Activated naive CD8-positive, alpha-beta T cell treated with anti-CD3 and anti-CD28 coated beads, Interleukin-2, amount 10 ng/mL, durations not matched to agents 7 days and 5 days (primary cell): ENCODE measurements around the gene SMAD4. TPM values are rescaled to one million over a fixed set of nuclear protein-coding genes. Genes with fewer than 3 reads are reported as not detected.

Source experiments
- ATAC-seq: fragments of 150-1000 bp; cut with Tn5 transposase; one replicate; pipeline ENCODE4 v1.10.0; 2021; ENCODE audit warnings: low read depth, moderate library complexity
- POLR2A ChIA-PET: fragments of 350-600 bp; sonication (Branson Sonifier 250); formaldehyde crosslinking; loops from one replicate; lab custom pipeline; 2021; ENCODE audit warnings: antibody characterized with exemption; lab: Charles Lee
- DNase-seq: peaks from one replicate; pipeline ENCODE4 v3.0.0; 2021
- H3K27ac Mint-ChIP-seq: one replicate; pipeline ENCODE4 v1.8.0; 2022; ENCODE audit warnings: mild to moderate bottlenecking, mixed read lengths
- H3K27me3 Mint-ChIP-seq: one replicate; pipeline ENCODE4 v1.8.0; 2022; ENCODE audit warnings: mild to moderate bottlenecking, moderate library complexity, mixed read lengths
- H3K36me3 Mint-ChIP-seq: one replicate; pipeline ENCODE4 v1.8.0; 2021; ENCODE audit warnings: mild to moderate bottlenecking, mixed read lengths
- H3K4me1 Mint-ChIP-seq: one replicate; pipeline ENCODE4 v1.8.0; 2021; ENCODE audit warnings: mixed read lengths
- H3K4me3 Mint-ChIP-seq: one replicate; pipeline ENCODE4 v1.8.0; 2022; ENCODE audit warnings: mild to moderate bottlenecking, moderate library complexity, mixed read lengths
- H3K9me3 Mint-ChIP-seq: one replicate; pipeline ENCODE4 v1.8.0; 2021; ENCODE audit warnings: mixed read lengths
- total RNA-seq, 2 experiments: library from RNA; stranded (reverse); gene quantifications; one replicate each; pipeline ENCODE4 v1.2.3, GENCODE V29; 2021

Gene SMAD4
- total RNA-seq, 2 experiments from 2014 or later, result 84.9 to 105 TPM

DNA sequence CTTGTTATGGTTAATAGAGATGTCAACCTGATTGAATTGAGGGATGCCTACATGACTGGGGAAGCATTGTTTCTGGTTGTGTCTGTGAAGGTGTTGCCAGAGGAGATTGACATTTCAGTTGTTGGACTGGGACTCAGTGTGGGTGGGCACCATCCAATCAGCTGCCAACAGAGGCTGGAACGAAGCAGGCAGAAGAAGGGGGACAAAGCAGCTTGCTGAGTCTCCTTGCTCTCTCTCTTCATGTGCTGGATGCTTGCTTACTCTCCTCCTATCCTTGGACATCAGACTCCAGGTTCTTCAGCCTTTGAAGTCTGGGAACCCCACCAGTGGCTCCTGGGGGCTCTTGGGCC lies 22.2 kb upstream of the SMAD4 start:
- Mint-ChIP-seq H3K4me3 (no peak overlapping the region), H3K4me1 (no peaks in the 10 kb centered on the region), H3K9me3 (peaks cover 4% of the 10 kb centered on the region), H3K36me3 (no peaks in the 10 kb centered on the region), H3K27ac (no peak overlapping the region), H3K27me3 (no peaks in the 10 kb centered on the region)
- ATAC-seq (no peak), DNase-seq (no peak)
- POLR2A ChIA-PET, result no interaction called here

DNA sequence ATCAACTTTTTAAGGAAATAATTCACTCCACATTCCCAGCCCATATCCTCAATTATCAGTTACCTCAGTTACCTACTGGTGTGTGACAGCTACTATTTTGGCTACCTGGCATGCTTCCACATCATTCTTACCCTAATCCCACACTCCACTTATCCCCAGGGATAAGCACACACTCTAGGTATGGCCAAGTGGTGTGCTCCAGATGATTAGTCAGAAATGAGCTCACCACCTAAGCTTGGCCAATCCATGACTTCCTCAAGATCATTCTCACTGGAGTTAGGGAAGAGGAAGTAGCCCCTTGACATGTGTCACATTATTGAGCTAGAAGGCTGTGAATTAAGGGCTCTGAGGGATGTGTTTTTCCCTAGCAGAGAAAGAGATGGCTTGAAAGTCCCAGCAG lies 20.9 kb upstream of the SMAD4 start:
- ATAC-seq, result no peak
- Mint-ChIP-seq H3K27ac (no peak overlapping the region), H3K27me3 (no peaks in the 10 kb centered on the region), H3K4me3 (no peak overlapping the region), H3K9me3 (no peaks in the 10 kb centered on the region), H3K36me3 (peaks cover 1% of the 10 kb centered on the region), H3K4me1 (no peaks in the 10 kb centered on the region)
- DNase-seq, result no peak
- POLR2A ChIA-PET, result no interaction called here

DNA sequence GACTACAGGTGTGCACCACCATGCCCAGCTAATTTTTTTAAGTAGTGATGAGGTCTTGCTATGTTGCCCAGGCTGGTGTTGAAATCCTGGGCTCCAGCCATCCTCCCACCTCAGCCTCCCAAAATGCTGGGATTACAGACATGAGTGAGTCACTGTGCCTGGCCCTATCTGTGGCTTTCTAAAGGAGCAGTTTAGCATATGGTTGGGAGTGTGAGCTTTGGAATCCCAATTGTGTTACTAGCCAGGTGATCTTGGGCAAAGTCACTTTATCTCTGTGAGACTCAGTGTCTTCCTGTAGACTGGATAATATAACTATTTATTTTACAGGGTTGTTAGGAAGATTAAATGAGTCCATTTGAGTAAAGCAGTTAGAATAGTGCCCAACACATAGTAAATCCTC lies 19.8 kb upstream of the SMAD4 start:
- no peak for DNase-seq
- no peaks in the 10 kb centered on the region for H3K27me3 Mint-ChIP-seq
- no peak overlapping the region for H3K27ac Mint-ChIP-seq
- peaks cover 2% of the 10 kb centered on the region for H3K9me3 Mint-ChIP-seq
- POLR2A ChIA-PET, result interaction anchor here (0.6 kb wide), 1 partner anchor 9 kb away, joined by 5 read pairs; no protein-coding TSS in a partner anchor
- H3K4me3 Mint-ChIP-seq, result no peak overlapping the region
- peaks cover 1% of the 10 kb centered on the region for H3K36me3 Mint-ChIP-seq
- no peak for ATAC-seq
- no peaks in the 10 kb centered on the region for H3K4me1 Mint-ChIP-seq

DNA sequence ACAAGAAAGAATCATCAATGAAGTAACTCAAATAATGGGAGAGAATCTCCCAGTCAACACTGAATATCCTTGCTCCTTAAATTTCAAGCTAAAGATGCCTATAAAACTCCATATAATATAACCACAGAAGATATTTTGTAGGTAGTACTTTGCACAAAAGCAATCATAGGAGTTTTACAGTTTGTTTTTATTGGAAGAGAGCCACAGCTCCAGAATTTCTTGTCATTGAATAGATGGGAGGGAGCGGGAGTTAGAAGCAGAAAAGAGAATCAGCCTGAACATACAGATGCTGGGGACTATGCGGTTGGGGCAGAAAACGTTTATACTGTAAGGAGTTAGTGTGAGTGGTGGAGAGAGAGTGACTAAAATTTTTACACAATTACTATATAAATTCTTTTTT lies 18.3 kb upstream of the SMAD4 start:
- DNase-seq (no peak), ATAC-seq (no peak)
- H3K36me3 Mint-ChIP-seq, result peaks cover 3% of the 10 kb centered on the region
- H3K27me3 Mint-ChIP-seq, result no peaks in the 10 kb centered on the region
- no peak overlapping the region for H3K4me3 Mint-ChIP-seq
- no peaks in the 10 kb centered on the region for H3K4me1 Mint-ChIP-seq
- POLR2A ChIA-PET, result no interaction called here
- H3K9me3 Mint-ChIP-seq, result peaks cover 2% of the 10 kb centered on the region
- H3K27ac Mint-ChIP-seq, result no peak overlapping the region

DNA sequence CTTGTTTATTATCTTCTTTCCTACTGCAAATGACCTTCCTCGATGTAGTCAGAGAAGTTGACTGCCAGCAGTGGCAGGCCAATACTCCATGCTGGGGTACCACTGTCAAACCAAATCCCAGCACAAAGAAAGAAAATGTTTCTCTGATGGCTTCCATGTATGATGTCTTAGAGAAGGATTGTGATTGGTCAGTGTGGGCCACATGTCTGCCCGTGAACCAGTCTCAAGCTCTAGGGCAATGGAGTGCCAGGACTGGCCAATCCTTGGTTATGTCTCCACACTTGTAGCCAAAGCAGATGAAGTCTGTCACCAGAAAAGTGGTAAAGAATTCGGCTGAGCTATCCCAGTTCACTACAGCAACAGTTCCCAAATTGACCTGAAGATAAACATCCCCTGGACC lies 17.6 kb upstream of the SMAD4 start:
- DNase-seq (no peak), ATAC-seq (no peak)
- Mint-ChIP-seq H3K4me3 (no peak overlapping the region), H3K36me3 (peaks cover 5% of the 10 kb centered on the region), H3K27ac (no peak overlapping the region), H3K27me3 (no peaks in the 10 kb centered on the region), H3K9me3 (peaks cover 2% of the 10 kb centered on the region), H3K4me1 (peaks cover 2% of the 10 kb centered on the region)
- POLR2A ChIA-PET, result no interaction called here

DNA sequence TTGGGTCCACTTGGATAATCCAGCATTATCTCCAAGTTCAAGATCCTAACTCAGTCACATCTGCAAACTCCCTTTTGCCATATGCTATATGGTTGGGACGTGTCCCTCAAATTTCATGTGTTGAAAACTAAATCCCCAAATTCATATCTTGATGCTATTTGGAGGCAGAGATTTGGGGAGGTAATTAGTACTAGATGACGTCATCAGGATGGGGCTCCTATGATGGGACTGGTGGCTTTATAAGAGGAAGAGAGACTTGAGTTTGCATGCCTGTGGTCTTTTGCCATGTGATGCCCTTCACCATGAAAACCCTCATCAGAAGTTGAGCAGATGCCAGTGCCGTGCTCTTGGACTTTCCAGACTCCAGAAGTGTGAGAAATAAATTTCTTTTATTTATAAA lies 16.8 kb upstream of the SMAD4 start:
- Mint-ChIP-seq H3K27me3 (no peaks in the 10 kb centered on the region), H3K27ac (no peak overlapping the region), H3K36me3 (peaks cover 5% of the 10 kb centered on the region), H3K9me3 (peaks cover 2% of the 10 kb centered on the region), H3K4me3 (no peak overlapping the region), H3K4me1 (peaks cover 3% of the 10 kb centered on the region)
- DNase-seq (no peak), ATAC-seq (no peak)
- POLR2A ChIA-PET, result no interaction called here

DNA sequence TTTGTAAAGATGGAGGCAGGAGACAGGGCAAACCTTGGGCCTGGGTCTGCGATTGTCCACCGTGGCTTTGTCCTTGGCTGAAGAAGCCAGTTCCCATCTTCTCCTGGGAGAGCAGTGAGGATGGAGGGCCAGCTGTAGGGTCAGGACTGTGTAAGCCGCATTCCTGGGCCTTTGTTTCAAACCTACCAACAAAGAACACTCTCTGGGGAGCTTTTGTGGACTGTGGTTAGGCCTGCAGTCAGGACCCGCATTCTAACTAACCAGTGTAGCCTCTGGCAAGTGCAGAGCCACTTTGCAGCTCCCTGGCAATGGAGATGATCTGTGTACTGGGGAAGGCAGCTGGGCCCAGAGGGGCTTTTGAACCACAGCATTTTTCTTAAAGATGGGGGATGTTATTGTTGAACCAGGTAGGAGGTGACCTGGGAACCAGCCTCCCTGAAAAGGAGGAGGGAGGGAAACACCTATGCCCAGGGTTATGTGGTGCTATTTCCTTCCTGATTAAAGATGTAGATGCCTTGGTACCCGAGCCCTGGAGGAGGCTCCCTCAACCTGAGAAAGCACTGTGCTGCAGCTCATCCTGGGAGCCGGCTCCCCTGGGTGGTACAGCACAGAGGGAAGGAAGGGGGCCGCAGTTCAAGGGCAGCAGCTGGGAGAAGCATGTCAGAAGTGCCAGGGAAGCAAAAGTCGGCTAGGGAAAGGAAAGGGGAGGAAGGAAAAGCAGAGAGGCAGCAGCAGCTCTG lies 12.7 kb upstream of the SMAD4 start:
- POLR2A ChIA-PET, result no interaction called here
- H3K4me1 Mint-ChIP-seq, result peaks cover 3% of the 10 kb centered on the region

DNA sequence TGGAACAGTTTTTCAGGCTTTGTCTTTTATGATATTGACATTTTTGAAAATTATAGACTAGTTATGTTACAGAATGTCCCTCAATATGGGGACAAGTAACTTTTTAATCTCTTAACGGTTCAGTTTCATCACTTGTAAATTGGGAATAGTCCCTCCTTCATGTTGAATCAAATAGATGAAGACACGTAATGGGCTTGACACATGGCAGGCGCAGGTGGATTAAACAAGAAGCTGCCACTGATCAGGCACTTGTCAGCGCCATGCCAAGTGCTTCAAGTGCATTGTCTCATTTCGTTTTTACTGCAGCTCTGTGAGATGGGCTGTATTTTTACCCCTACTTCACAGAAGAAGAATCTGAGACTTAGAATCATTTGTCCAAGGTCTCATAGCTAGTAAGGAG lies 9.5 kb upstream of the SMAD4 start:
- Mint-ChIP-seq H3K36me3 (peaks cover 14% of the 10 kb centered on the region), H3K27me3 (no peaks in the 10 kb centered on the region), H3K27ac (no peak overlapping the region), H3K9me3 (peaks cover 3% of the 10 kb centered on the region), H3K4me3 (no peak overlapping the region), H3K4me1 (peaks cover 4% of the 10 kb centered on the region)
- POLR2A ChIA-PET, result interaction anchor here (0.7 kb wide), 1 partner anchor 154 kb away, joined by 4 read pairs; no protein-coding TSS in a partner anchor
- no peak for DNase-seq
- no peak for ATAC-seq

More for the DNA sequence above, 12.7 kb upstream of the SMAD4 start:
- Mint-ChIP-seq H3K4me3 (no peak overlapping the region), H3K36me3 (peaks cover 9% of the 10 kb centered on the region), H3K9me3 (peaks cover 2% of the 10 kb centered on the region), H3K27ac (no peak overlapping the region), H3K27me3 (no peaks in the 10 kb centered on the region)
- no peak for ATAC-seq
- no peak for DNase-seq

DNA sequence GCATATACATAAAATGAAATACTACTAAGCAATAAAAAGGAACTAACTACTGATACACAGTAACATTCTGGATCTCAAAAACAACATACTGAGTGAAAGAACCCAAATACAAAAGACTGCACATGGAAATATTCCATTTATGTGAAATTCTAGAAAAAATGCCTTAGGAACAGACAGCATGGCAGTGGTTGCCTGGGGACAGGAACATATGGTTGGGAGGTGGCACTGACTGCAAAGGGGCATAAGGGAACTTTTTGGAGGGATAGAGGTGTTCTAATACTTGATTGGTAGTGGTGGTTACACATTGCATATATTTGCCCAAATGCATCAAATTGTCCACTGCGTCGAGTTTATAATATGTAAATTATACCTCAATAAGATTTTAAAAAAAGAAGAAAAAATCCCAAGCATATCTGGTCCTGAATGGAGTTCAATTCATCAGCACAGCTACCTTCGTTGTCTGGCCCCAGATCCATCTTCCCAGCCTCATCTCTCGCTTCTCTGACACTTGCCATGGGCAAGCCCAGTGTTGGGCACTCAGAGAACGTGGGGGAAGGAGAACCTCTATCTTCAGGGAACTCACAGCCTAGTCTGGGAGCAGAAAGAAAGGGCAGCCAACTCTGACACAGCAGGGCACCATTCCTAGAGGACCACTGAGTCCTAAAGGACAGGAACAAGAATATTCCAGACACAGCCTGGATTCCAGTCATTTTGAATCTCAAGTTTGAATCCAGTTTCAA lies 8.6 kb upstream of the SMAD4 start:
- H3K4me1 Mint-ChIP-seq, result peaks cover 4% of the 10 kb centered on the region
- H3K4me3 Mint-ChIP-seq, result no peak overlapping the region
- DNase-seq, result no peak
- no peak for ATAC-seq
- peaks cover 14% of the 10 kb centered on the region for H3K36me3 Mint-ChIP-seq
- peaks cover 3% of the 10 kb centered on the region for H3K9me3 Mint-ChIP-seq
- no peak overlapping the region for H3K27ac Mint-ChIP-seq
- POLR2A ChIA-PET, result no interaction called here
- H3K27me3 Mint-ChIP-seq, result no peaks in the 10 kb centered on the region

DNA sequence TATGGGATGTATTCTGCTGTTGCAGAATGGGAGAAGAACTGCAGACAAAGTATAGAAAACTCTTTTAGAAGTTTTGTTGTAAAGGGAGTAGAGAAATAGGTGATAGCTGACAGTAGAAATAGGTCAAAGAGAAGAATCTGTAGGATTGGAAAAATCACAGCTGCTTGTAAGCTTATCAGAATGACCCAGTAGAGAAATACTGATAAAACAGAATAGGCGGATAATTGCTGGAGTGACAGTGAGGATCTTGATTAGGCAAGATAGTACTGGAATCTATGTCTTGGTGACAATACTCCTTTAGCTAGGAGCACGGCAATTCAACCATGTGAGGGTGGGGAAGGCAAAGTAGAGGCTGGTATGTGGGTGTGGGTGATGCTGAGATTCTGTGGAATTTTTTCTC lies 4.5 kb upstream of the SMAD4 start:
- no peak overlapping the region for H3K4me3 Mint-ChIP-seq
- peaks cover 26% of the 10 kb centered on the region for H3K4me1 Mint-ChIP-seq
- peaks cover 3% of the 10 kb centered on the region for H3K9me3 Mint-ChIP-seq
- ATAC-seq (no peak), DNase-seq (no peak)
- POLR2A ChIA-PET, result interaction anchor here (0.5 kb wide), 1 partner anchor 59 kb away, joined by 3 read pairs; no protein-coding TSS in a partner anchor
- H3K27me3 Mint-ChIP-seq, result no peaks in the 10 kb centered on the region
- peaks cover 12% of the 10 kb centered on the region for H3K36me3 Mint-ChIP-seq
- no peak overlapping the region for H3K27ac Mint-ChIP-seq

DNA sequence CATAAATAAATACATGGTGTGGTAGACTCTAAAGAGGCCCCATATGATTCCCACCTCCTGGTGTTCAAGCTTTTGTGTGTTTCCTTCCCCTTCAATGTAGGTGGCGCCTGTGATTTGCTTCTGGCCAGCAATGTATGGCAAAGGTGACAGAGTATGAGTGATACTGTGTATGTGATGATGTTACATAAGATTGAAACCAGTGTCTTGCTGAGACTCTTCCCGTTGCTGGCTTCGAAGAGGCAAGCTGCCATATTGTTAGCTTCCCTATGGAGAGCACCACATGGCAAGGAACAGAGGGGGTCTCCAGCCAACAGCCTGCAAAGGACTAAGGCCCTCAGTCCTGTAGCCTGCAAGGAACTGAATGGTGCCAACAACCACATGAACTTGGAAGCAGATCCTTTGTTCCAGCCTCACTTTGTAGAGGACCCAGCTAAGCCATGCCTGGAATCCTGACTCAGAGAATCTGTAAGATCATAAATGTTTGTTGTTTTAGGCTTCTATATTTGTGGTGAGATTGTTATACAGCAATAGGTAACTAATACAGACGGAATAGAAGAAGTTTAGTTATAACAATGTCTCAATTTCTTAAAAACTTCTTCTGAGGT lies 1.7 kb upstream of the SMAD4 start:
- POLR2A ChIA-PET, result interaction anchor here (1.1 to 5.3 kb wide), 3 partner anchors 61 to 169 kb away, joined by 3 to 58 read pairs (median 38); partner anchors contain the start of genes ELAC1 and ME2
- H3K4me3 Mint-ChIP-seq, result peak overlapping the region; percentile 97
- H3K27ac Mint-ChIP-seq, result peak overlapping the region; percentile 65
- H3K4me1 Mint-ChIP-seq, result peaks cover 34% of the 10 kb centered on the region
- DNase-seq (no peak), ATAC-seq (no peak)
- H3K27me3 Mint-ChIP-seq, result no peaks in the 10 kb centered on the region
- peaks cover 11% of the 10 kb centered on the region for H3K36me3 Mint-ChIP-seq
- H3K9me3 Mint-ChIP-seq, result peaks cover 3% of the 10 kb centered on the region

DNA sequence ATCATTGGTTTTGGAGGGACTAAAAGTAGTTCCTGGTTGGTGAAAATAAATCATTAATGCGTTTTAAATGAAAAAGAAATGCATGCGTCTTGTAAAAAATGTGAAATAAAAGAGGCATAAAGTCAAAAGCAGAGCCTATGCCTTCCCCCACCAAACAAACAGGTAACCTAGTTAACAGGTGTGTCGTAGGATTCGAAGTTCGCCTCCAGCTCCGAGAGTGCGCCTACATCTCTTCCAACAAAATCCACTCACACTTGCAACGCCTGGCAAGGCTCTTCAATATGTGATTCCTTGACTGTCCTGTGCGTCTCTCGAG lies 677 bp upstream of the SMAD4 start:
- H3K36me3 Mint-ChIP-seq, result peaks cover 10% of the 10 kb centered on the region
- DNase-seq (no peak), ATAC-seq (no peak)
- no peaks in the 10 kb centered on the region for H3K27me3 Mint-ChIP-seq
- peak overlapping the region; percentile 97 for H3K27ac Mint-ChIP-seq
- no peaks in the 10 kb centered on the region for H3K9me3 Mint-ChIP-seq
- H3K4me3 Mint-ChIP-seq, result peak overlapping the region; percentile 97
- POLR2A ChIA-PET, result interaction anchor here (0.6 to 5.3 kb wide), 12 partner anchors 10 to 748 kb away, joined by 3 to 58 read pairs (median 6); partner anchors contain the start of genes ELAC1, MBD1 and ME2
- peaks cover 39% of the 10 kb centered on the region for H3K4me1 Mint-ChIP-seq

DNA sequence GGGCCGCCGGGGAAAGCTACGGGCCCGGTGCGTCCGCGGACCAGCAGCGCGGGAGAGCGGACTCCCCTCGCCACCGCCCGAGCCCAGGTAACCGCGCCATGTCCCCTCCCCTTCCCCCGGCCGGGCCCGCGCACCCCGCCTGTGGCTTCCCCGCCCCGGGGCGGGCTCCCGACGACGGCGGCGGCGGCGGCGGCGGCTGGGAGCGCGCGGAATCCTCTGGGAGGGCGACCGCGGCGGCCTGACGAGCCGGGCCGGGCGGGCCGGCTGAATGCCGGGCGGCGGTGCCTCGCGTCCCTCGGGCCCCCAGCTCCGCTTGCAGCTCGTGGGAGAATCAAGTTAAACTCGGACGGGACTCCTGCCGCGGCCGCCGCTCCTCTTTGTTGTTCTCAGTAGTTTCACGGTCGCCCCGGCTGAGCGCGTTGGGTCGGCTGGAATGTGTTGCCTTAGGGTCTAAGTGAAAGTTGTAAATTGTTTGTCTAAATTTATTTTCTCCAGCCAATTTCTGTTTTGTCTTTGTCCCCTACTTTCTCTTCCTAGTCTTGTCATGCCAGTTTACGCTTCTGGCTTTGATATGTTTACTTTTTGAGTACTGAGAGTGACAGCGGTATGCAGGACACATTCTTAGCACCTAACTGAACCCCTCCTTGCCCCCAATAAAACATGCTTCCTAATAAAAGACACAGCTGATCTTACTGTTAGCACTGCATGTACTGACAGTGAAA lies 685 bp downstream of the SMAD4 start:
- peak; percentile 79 for DNase-seq
- peak overlapping the region; percentile 99 for H3K27ac Mint-ChIP-seq
- H3K4me3 Mint-ChIP-seq, result peak overlapping the region; percentile 100
- no peaks in the 10 kb centered on the region for H3K9me3 Mint-ChIP-seq
- peak; percentile 62 for ATAC-seq
- peaks cover 17% of the 10 kb centered on the region for H3K36me3 Mint-ChIP-seq
- POLR2A ChIA-PET, result interaction anchor here (0.7 to 5.3 kb wide), 19 partner anchors 9 to 750 kb away, joined by 3 to 58 read pairs (median 5); partner anchors contain the start of genes ELAC1, MBD1, ME2 and MEX3C
- no peaks in the 10 kb centered on the region for H3K27me3 Mint-ChIP-seq
- peaks cover 48% of the 10 kb centered on the region for H3K4me1 Mint-ChIP-seq
